SKM-1 treated with dmso at 0.1 percent for 144 hours (cell line): Measurements from ENCODE around the gene ZNF319.

Experiments
- DNase-seq: peaks from one replicate; lab custom pipeline; 2025; ENCODE audit not compliant: unreplicated experiment; lab: John Stamatoyannopoulos, UW

ZNF319 gene

DNA sequence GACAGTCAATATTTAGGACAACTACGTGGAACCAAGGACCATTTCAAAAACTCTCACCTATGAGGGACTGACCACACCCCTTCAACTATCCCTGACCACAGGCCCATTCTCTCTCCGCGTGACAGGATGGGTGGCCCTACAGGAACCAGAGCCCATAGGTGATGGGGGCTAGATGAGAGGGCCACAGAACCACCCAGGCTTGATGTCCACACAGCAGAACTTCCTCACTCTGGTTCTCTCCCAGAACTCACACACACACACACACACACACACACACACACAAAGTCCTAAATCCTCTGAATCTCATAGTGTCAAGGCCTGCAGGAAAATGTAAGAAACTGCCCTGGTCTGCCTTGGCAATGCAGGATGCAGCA lies 1.5 kb downstream of the ZNF319 start:
- no peak for DNase-seq

DNA sequence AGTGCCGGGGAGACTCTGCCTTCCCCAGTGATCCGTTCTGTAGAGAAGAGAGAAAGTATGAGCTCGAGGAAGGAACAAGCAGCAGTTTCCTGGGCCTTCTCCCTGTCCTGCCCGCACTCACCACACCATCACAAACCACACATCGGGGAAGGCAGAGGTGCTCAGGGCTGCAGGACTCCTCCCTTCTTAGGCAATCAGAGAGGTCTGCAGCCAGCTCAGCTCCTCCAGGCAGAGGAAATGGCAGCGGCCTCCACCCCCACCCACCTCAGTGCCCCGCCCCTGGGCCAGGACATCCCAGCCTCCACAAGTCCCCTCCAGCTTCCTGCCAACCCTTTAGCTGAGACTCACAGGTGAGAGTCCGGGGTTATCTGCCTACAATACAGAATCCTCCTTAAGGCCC lies 2.0 kb downstream of the ZNF319 start:
- DNase-seq = peak; percentile 91

DNA sequence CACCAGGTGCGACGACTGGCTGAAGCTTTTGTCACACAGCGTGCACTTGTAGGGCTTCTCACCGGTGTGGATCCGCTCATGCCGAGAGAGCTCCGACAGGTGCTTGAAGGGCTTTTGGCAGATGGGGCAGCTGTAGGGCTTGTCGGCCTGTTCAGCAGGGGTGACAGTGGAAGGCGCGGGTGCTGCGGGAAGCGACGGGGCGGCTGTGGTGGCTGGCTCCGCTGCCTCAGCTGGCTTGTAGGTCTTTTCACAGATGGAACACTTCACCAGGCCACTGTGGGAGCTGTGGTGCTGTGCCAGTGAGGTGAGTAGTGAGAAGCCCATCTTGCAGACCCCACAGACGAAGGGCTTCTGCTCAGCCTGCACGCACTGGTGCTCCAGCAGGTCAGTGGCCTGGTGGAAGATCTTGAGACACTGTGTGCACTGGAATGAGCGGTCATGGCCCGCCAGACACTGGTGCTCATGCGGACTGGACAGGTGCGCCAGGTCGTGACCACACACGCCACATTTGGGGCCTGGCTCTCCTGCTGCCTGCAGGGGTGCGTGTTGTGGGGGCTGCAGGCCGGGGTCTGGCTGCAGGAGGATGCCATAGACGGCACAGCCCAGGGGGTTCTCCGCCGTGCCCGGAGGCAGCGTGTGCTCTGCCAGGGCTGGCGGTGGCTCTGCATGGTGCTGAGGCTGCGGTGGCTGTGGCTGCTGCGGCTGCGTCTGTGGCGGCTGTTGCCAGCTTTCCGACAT lies 2.8 kb downstream of the ZNF319 start:
- no peak for DNase-seq

DNA sequence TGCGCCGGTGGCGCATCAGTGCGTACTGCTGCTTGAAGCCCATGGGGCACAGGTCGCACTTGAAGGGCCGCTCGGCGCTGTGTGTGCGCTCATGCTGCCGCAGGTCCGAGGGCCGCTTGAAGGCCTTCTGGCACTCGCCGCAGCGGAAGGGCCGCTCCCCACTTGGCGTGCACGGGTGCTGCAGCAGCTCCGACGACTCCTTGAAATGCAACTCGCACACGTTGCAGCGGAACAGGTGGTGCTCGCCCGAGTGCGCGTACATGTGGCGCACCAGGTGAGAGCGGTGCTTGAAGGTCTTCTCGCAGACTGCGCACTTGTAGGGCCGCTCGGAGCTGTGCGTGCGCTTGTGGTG lies 3.3 kb downstream of the ZNF319 start:
- no peak for DNase-seq

DNA sequence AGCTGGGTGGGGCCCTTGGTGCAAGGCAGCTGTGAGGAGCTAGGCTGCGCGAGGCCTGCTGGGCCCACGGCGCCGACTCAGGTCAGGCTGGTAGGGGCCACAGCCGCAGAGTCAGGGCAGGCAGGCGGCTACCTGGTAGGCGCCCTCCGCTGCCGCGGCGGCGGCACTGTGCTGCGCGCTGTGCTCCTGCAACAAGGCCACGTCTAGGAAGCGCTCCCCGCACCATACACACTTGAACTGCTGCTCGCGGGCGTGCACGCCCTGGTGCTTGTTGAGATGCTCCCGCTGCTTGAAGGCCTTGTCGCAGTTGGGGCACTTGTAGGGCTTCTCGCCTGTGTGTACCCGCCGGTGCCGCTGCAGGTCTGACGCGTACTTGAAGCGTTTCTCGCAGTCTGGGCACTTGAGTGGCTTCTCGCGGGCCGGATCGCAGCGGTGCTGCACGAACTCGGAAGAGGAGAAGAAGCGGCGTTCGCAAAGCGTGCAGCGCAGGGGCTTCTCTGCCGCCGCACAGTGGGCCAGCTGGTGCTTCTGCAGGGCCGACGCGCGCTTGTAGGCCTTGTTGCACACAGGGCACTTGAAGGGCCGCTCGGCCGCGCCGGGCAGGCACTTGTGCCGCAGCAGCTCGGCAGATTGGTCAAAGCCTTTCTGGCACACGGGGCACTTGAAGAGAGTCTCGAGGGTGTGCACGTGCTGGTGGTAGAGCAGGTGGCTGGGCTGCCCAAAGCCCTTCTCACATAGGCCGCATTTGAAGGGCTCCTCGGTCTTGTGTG lies 3.9 kb downstream of the ZNF319 start:
- no peak for DNase-seq

DNA sequence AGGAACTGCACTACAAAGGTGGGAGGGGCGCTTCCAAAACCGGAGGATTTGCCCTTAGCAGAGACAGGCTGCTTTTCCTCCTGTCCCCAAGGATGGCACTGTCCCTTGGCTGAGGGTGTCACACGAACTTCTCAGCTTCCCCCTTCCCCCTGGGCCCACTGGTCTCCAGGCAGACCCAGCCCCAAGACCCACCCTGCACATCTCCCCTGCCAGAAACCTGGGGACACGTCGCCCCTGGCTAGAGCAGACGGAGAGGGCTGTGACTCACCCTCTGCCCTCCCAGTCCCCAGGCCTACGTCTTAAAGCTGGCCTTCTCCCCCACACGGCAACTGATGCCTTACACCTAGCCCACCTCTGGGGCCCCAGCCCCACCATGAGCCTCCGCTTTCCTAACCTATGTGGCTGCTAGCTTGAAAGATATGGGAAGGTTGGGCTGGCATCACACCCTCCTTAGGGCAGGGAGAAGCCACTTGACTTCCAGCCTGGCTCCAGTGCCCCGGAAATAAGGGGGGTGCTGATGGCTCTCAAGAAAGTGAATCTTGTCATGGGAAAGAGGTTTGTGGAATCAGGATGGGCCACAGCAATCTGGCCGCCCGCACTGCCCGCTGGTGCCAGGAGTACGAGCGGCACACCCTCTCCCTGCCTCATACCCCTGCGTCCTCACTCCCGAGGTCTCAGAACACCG lies 4.6 kb downstream of the ZNF319 start:
- no peak for DNase-seq

DNA sequence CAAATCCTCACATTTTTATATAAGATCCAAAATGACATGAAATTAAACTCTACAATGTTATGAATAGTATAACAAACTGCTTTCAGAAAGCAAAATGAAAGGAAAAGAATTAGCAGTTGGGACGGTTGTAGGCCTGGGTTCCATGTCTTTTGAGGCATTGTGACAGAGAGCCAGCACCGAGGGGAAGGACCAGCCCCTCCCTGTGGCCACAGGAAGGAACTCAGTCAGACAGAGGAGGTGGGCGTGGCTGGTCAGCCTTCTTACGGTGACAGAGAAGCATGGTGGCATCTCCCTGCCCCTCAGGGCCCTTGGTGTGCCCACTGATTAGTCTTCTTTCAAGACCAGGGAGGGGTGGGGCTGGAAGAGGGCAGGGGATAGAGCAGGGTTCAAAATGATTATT lies 5.7 kb downstream of the ZNF319 start:
- peak; percentile 80 for DNase-seq

DNA sequence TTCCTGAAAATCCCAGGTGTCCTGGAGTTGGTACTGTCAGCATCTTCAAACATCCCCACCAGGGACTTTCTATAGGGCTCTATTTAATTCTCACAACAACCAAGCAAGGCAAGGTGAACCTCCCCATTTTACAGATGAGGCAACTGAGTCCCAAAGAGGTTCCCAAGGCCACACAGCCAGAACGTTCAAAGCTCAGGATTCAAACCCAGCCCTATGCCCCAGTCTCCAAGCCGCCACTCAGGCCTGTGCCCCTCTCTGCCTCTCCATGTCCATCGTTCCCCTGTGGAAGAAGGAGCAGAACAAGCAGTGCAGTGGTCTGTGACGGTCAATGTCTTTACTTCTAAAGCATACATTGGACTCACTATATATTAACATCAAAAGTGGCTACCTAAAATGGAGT lies 6.1 kb downstream of the ZNF319 start:
- DNase-seq = no peak

DNA sequence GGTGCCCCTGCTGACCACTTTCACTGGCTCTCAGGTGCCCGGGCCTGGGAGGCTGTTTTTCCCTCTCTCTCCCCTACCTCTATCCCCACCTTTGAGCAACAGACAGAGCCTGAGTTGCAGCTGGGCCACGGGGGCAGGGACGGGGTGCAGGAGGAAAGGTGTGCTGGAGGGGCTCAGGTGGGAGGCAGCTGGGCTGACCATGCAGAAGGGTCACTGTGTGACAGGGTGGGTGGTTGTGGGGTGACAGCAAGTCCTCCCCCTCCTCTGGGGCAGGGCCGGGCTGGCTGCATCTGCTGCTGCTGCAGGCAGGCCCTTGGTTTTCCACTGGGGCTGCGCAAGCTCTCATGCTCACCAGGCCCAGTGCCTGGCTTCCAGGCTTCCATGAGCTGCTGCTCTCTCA lies 6.6 kb downstream of the ZNF319 start:
- DNase-seq = no peak

DNA sequence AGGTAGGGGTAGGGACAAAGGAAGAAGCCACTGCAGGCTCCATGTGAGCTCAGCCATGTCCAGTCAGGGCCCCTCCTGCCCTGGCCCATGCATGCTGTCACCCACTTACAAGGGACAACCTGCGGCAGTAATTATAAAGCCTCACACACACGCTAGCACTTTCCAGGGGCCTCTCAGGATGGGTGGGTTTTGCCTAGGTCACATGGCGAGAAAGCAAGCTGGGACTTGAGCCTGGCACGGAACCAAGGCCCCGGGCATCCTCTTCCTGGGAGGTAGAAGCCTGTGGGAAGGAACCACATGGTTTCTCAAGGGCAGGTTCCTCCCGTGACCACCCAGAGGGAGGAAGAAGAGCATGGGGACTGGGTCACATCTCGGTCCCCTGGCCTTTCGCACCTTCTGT lies 7.0 kb downstream of the ZNF319 start:
- DNase-seq = no peak

DNA sequence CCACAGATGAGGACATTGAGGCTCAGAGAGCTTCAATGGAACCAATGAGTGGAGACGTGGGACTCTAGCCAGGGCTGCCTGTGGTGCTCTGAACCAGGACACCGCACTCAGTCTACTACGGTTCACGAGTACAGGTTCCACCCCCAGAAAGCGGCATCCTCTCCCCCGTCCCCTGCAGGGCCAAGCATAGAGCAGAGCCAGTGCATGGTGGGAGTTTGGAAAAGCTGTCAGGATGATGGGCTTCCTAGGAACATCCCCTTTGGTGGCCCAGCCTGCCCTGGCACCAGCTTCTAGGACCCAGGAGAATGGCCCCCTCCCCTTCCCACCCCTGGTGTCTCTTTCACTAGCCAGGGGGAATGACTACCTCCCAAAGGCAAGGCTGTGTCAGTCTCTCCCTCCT lies 8.4 kb downstream of the ZNF319 start:
- DNase-seq = no peak

DNA sequence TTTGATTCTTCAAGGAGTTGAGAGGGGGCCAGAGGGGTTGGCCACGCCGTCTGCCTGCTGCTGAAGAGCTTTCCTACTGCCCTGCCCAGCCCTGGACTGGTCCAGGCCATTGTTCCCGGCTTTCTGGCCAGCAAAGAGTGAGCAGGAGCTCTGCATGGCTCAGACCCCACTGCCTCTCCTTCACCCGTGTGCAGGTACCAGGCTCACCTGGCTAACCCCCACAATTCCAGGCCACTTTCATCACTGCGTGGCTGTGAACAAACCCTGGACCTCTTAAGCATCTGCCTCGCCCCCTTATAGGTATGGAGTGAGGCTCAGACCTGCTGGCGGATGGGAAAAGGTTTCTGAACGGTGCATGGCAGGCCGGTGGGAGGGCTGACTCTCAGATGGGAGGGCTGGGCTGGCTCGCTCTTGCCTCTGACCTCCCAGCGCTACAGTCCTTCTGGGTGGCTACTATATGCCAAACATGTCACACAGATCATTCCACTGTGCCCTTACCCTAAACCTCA lies 8.9 kb downstream of the ZNF319 start:
- no peak for DNase-seq

DNA sequence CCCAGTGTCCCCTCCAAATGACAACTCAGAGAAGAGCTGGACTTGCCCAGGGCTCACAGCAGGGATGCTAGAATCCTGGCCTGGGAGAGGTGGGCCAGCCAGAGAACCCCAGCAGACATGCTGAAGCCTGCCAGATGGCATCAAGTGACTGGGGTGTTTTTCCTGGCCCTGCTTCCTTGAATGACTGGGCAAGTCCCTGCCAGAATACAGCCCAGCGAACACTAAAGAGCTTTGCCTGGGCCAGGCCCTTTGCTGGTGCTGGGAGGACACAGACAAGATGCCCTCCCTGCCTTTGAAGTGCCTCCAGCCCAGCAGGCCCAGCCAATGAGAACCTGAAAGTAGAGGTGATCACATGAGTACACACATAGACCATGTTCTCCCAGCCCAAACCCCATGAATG lies 11.5 kb downstream of the ZNF319 start:
- DNase-seq = no peak

DNA sequence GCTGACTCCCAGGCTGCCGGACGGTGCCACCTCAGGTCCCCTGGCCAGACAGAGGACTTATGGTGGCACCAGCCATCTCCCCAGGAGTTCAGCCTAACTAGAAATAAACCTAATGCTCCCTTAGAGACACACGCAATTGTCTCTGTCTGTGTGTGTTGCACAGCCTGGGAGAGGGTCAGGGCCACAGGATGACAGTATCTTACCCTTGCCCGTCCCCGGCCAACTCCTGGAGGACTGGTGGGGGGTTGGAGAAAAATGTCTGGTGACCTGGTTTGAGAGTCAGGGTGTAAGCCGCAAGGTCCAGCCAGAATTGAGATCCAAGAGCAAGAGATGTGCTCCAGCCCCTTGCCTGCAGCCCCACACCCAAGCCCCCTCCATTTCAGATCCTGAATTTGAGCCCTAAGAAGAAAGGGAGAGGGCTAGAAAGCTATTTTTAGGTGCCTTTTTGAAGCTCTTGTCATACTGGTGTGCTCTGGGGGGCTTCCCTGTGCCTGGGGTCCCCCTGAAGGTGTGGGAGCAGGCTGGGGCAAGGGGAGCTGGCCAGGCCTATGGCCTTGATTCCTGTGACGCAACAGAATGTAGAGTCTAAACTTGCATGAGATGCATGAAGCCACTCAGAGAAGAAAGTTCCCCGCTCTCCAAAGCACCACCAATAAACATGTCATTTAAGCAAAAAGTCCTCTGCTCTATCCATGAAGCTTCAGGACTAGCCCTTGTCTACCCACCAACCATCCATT lies 12.9 kb downstream of the ZNF319 start:
- DNase-seq = no peak

DNA sequence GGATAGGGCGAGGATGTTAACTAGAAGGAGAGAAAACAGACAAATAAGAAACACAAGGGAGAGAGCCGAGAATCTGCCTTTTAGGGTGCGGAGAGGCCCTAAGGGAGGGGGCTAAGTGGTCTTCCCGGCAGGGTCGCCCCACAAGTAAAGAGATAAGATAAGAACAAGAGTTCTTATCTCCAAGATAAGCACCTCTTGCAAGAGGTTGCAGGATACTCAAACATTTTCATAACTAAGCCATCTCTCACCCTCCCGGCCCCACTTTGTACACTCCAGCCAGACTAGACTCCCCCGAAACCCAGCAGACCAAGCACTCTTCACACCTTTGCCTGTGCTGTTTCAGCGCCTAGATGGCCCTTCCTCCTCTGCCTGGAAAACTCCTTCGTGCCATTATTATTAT lies 14.3 kb downstream of the ZNF319 start:
- DNase-seq = no peak

DNA sequence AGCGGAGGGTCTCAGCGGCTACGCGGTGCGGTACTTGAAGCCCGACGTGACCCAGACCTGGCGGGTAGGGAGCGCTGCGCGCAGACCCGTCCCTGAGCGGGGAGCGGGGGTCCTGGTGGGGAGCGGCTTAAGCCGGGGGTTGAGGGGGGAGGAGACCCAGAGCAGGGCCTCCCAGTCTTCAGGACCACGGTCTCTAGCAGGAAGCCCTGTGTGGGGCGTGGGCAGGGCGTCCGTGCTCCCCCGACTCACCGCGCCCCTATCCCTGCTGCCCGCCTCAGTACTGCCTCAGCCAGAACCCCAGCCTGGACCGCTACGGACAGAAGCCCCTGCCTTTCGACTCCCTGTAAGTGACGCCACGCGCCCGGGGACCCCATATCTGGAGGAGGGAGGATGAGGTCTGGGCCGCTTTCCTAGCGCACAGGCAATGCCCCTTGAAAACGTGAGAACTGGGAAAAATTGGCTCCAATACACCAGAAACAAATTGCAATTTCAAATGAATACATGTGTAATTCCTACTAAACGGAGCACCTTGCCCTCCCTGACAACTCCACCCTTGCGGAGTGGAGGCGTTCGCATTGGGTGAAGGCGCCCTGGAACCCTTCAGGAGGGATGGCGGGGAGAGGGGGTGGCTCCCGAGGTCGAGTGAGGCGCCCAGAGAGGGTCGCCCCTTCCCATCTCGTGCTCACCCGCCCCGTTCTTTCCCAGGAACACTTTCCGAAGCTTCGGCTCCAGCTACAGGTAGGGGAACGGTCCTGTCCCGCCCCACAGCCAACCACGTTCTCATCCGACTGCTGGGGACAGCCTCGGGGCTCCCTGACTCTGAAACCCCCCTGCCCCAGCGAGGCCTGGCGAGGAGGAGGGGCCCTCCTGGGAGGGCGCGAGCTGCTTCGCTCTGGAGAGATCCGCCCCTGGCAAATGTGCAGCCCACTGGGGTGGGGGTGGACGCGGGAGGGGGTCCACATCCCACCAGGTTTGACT lies 15.0 kb downstream of the ZNF319 start:
- no peak for DNase-seq

DNA sequence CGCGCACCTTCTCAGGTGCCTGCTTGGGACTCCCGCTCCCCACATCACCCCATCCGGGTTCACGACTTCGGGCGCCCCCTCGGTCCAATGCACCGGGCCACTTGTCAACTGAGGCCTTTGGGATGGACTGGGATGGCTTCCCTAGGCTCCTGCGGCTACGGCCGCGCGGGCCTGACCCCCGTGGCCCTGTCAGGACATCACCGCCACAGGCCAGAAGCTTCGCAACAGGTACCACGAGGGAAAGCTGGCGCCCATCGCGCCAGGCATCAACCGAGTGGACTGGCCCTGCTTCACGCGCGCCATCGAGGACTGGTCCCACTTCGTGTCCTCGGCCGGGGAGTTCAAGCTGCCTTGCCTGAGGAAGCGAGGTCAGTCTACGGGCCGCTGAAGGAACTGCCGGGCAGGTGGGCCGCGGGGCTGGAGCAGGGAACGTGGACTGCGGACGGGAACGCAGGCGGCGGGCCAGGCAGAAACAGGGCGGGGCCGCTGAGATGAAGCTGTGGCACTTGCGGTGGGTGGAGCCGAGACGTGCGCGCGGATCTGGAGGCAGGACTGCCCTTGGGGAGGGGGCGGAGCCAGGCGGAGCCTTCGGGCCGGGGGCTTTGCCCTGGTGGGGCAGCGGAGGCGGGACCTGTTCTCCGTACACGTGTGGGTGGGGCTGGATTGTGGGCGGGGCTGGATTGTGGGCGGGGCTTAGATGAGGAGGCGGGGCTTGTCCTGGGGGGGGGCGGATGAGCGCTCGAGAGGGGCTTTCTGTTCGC lies 15.8 kb downstream of the ZNF319 start:
- peak; percentile 64 for DNase-seq

DNA sequence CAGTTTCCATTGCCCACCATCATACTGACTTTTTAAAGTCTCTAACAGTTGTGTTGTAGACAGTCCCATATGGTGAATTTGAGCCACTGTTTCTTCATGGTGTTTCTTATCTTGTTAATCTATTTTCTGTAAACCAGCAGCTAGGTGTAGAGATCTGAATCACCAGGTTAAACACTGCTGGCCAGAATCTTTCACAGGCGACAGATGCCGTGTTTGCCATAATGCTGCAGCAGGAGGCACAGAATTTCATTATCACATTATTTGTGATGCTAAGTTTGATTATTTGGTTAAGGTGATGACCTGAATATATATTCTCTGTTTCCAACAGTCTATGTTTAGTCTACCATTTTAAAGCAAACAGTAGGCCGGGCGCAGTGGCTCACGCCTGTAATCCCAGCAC lies 18.1 kb downstream of the ZNF319 start:
- no peak for DNase-seq

DNA sequence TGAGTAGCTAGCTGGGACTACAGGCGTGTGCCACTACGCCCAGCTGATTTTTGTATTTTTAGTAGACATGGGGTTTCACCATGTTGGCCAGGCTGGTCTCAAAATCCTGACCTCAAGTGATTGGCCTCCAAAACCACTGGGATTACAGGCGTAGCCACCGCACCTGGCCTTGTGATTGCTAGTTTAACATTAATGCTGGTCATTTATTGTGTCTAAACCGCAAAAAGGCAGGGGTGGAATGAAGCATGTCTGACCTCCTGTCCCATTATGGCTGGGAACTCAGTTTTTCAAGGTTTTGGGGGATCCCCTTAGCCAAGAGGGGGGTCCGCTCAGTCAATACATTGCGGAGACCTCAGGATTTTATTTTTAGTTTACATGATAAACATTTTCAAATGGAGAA lies 18.8 kb downstream of the ZNF319 start:
- no peak for DNase-seq
